Measurements from ENCODE around the gene NCK1.

The NCK1 gene

DNA sequence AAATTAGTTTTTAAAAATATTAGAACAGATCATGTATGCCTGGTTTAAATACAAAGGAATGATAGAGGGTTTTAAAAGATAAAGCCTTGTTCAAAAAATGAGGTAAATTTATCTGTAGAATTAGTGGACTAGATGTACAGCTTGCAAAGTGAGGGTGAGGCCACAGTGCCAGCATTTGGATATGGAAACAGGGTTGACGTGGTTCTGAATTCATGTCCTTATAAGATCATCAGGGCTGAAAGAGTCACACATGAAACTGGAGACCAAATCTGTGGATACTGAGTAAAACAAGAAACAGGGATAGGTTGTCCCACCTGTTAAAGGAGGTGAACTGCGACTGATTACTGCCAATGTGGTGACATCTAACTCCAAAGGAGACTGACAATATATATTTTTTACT lies 46.3 kb downstream of the NCK1 start:
- DNase-seq = no peak

GRCh38 chr3:136909187-136909586 lies 47.2 kb downstream of the NCK1 start:
- no peak for DNase-seq

DNA sequence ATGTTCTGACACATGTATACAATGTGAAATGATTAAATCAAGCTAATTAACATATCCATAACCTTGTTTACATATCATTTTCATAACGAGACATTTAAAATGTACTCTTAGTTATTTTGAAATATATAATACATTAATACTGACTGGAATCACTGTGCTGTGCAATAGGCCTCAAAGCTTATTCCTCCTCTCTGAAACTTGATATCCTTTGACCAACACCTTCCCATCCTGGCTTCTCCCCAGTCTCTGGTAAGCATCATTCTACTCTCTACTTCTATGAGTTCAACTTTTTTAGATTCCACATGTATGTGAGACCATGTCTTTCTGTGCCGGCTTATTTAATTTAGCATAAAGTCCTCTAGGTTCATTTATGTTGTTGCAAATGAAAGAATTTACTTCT lies 48.7 kb downstream of the NCK1 start:
- DNase-seq = no peak

GRCh38 chr3:136913168-136913567 lies 51.2 kb downstream of the NCK1 start:
- DNase-seq = no peak

GRCh38 chr3:136914739-136915138 lies 52.7 kb downstream of the NCK1 start:
- no peak for DNase-seq

GRCh38 chr3:136916223-136916622 lies 54.2 kb downstream of the NCK1 start:
- DNase-seq = no peak

DNA sequence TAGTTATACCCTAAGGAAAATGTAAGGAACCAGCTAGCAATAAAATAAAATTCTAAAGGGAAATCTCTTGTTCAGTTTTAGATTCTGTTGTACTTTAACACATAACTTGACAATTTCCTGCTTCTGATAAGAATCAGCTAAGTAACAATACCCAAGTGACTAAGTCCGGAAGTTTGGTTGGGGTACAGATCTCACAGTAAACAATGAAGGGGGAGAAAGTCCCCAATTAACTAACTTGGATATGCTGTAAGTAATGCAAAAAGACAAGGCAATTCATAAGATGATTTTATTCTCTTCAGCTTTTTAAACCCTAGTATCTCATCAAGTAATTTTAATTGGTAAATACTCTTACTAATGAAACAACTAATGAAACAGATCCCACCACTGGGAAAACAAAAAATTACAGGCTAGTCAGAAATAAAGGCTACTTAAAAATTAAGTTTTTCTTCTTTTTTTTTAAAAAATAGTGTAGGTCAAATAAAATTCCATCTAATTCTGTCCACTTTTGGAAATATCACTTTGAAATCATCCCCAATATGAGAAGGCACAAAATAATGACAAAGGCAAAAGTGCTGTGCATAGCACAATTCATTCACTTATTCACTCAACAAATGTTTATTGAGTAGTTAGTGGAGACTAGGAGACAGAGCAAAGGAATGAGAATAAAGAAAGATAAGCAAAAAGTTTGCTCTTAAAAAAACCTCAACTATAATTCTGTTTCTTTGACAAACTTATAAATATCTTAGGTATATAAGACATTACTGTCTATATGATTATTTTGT lies 58.0 kb downstream of the NCK1 start:
- peak; percentile 72 for DNase-seq

- DNase-seq = peak; percentile 5
Measured at GRCh38 chr3:136920904-136921611, 59.0 kb downstream of the NCK1 start.

DNA sequence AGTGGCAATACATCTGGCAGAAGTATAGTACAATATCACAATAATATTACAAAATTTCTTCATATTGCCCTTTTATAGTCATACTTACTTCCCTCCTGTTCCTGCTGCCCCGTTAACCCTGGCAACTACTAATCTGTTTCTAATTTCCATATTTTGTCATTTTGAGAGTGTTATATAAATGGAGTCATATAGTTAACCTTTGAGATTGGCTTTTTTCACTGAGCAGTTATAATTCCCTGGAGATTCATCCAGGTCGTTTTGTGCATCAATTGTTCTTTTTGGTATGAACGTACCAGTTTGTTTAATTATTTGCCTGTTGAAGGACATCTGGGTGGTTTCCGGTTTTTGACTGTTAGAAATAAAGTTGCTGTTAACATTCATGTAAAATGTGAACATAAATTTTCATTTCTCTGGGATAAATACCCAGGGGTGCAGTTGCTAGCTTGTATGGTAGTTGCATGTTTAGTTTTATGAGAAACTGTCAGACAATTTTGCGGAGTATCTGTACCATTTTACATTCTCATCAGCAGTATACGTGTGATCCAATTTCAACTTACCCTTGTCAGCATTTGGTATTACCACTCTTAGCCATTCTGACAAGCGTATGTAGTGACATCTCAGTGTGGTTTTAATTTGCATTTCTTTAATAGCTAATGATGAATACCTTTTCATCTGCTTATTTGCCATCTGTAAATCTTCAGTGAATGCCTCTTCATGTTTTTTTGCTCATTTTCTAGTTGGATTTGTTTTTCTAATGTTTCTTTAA lies 63.6 kb downstream of the NCK1 start:
- no peak for DNase-seq

DNA sequence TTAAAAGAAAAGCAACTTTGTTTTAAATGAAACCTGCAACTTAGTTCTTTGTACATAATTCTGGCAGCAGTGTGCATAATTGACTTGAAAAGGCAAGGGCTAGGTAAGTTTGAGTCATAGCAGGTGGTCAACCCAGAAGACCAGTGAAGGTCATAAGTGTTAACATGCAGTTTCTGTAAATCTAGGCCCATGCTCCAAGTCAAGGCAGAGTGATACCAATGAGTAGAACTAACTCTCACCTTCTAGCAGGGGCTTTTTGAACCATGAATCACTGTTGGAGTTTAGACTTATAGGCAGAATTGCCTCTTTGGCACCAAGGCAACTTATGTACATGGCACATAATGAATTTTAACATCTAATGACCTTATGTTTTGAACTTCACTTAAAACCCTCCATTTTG lies 66.2 kb downstream of the NCK1 start:
- no peak for DNase-seq

DNA sequence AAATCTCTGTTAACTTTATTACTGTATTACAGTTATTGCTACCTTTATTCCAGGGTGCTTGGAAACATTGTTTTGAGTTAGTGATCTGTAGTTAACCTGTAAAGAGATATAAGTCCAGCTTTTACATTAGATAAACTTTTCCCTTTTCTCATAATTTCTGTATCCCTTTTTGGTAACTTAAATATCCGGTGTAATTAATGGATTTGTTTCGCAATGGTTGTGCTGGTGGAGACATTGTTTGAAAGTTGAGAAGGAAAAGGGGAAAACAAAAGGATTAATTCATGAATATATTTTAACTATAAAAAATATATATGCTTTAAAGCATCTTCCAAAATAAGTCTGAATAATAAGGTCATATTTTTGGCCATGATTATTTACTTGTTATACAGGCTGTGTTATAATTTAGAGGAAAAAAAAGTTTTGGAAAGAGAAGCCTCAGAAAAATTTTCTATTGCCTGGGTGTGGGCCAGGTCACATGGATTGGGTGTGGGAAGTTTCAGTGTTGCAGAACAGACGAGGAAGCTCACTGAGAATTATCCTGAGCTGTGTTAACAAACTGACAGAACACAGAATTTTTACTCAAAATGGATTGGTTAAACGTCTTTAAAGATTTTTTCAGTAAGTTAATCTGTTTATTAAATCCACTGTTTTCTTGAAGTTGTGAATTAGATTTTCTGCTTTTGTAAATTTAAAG lies 68.1 kb downstream of the NCK1 start:
- DNase-seq = no peak

GRCh38 chr3:136931606-136932005 lies 69.6 kb downstream of the NCK1 start:
- DNase-seq = no peak

GRCh38 chr3:136932523-136932922 lies 70.5 kb downstream of the NCK1 start:
- DNase-seq = no peak

DNA sequence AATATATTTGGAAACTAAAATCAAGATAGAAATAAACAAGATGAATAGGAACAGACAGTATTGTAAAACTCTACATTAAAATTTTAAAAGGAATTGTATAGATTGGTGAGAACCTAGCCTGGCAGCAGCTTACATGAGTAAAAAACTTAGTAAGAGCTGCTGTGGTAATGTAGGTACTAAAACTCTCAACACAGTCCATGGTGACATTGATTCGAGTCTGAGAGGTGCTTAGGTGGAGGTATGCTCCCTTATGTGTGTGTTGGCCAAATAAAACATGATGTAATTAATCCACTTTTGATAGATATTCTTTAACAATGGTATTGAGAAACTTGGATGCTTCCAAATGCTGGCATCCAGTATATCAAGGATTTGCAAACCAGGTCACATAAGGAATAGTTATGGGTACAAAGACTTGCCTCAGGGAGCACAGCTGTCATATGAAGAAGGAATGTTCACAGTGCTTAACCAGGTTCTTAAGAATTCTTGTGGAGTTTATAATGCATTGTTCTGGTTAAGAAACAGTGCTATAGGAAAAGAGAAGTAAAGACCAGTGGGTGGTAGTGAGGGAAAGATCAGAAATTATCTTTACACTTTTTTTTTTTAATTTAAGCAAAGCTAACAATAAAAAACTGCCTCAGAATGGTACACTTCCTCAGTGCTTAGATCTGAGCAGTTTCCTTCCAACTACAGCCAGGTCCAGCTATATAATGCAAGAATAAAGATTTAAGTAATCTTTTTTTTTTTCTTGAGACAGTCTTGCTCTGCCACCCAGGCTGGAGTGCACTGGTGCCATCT lies 71.2 kb downstream of the NCK1 start:
- DNase-seq = no peak

- DNase-seq = no peak
Measured at GRCh38 chr3:136937175-136937574, 75.2 kb downstream of the NCK1 start.

- DNase-seq = no peak
Measured at GRCh38 chr3:136937851-136938250, 75.8 kb downstream of the NCK1 start.

- DNase-seq = no peak
Measured at GRCh38 chr3:136938334-136938733, 76.3 kb downstream of the NCK1 start.

GRCh38 chr3:136939489-136939888 lies 77.5 kb downstream of the NCK1 start:
- no peak for DNase-seq

DNA sequence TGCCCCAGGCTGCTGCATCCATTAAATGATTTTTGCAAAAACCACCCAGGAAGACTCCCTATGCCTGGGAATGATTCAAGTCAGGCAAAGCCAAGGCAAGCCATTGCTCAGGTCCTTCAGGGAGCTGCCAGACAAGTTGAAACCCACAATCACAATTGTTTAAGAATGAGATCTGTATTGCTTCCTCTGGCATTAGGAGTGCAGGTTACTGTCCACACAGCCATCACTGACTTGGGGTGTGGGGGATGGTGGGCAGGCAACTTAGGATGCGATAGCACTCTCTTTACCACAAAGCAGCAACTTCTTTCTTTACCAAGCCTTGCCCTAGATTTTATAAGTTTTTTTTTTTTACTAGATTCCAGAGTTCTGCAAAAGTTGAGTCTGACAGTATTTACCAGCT lies 80.8 kb downstream of the NCK1 start:
- no peak for DNase-seq

GRCh38 chr3:136943436-136943835 lies 81.4 kb downstream of the NCK1 start:
- DNase-seq = no peak

DNA sequence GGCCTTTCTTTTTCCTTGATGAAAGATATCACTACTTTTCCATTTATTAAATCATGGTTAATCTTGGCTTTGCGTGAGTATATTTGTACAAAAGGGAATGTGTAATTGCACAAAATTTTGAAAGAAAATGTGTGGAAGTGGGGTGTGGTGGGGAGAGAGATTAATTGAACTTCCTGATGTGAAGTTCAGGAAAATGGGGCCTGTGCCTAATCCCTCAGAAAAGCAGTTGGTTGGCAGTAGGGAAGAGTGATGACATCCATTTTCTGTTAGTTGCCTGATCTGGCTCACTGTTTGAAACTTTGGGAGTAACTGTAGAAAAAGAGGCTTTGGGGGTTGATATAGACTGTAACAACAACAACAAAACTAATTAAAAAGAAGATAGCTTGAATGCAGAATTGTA lies 85.0 kb downstream of the NCK1 start:
- DNase-seq = no peak

DNA sequence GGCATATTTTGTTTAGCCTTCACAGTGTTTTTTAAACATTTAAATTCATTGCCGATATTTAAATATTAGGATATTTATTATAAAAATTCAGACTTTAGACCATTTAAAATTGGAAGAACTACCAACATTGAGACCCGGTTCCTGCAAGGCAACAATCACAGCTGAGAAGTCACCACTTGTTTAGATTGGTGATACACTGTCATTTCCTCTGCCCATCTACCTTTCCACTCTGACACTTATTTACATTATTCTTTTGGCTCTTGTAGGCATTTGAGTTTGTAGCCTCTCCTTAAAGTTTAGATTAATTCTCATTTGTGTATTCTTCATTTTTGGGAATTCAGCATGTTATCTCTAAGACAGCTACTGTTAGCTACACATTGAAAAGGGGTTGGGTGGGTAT lies 85.5 kb downstream of the NCK1 start:
- no peak for DNase-seq

Measured in central memory CD4-positive, alpha-beta T cell (primary cell).